HepG2 (cell line): ENCODE measurements around the gene MPZL3. TPM values are rescaled to one million over a fixed set of nuclear protein-coding genes. Genes with fewer than 3 reads are reported as not detected.

Experiments
- ARNT2 ChIP-seq: sonication (generic); formaldehyde crosslinking; IDR thresholded peaks from 2 replicates; pipeline ENCODE4 v1.8.0; 2022; ENCODE audit warnings: mild to moderate bottlenecking, low read depth, missing genetic modification reagents, moderate library complexity
- CHCHD3 ChIP-seq: sonication (generic); formaldehyde crosslinking; IDR thresholded peaks from 2 replicates; pipeline ENCODE4 v1.8.0; 2022; ENCODE audit warnings: mild to moderate bottlenecking, missing genetic modification reagents, moderate library complexity
- DMAP1 ChIP-seq: IDR thresholded peaks from 2 replicates; pipeline ENCODE4 v1.6.1; 2016
- FOXK1 ChIP-seq: sonication (generic); formaldehyde crosslinking; IDR thresholded peaks from 2 replicates; pipeline ENCODE4 v1.4.0; 2020; ENCODE audit warnings: low read depth, missing genetic modification reagents, borderline replicate concordance
- FOXO1 ChIP-seq: sonication (generic); formaldehyde crosslinking; IDR thresholded peaks from 2 replicates; pipeline ENCODE4 v1.4.0; 2020; ENCODE audit warnings: missing genetic modification reagents
- GFI1 ChIP-seq: sonication (generic); formaldehyde crosslinking; IDR thresholded peaks from 2 replicates; pipeline ENCODE4 v1.5.0; 2020; ENCODE audit warnings: missing genetic modification reagents, mild to moderate bottlenecking, borderline replicate concordance
- GLI4 ChIP-seq: sonication (generic); formaldehyde crosslinking; IDR thresholded peaks from 2 replicates; pipeline ENCODE4 v1.5.1; 2020; ENCODE audit warnings: missing genetic modification reagents, mild to moderate bottlenecking, moderate library complexity, borderline replicate concordance
- SOX13 ChIP-seq, 3 experiments: fragments of 450-650 bp in 1 of 3; sonication (generic) in 1 of 3; formaldehyde crosslinking in 1 of 3; IDR thresholded peaks in 2 of 3; conservative IDR thresholded peaks in 1 of 3; 2 replicates each; pipeline versions ENCODE4 v1.5.0 to v1.6.1; 2016 to 2020; ENCODE audit warnings: antibody characterized with exemption in 1 of 3, mild to moderate bottlenecking in 1 of 3, missing compliant biosample characterization in 1 of 3, missing genetic modification reagents in 1 of 3, moderate library complexity in 1 of 3
- TAF1 ChIP-seq: sonication (generic); formaldehyde crosslinking; IDR thresholded peaks from 2 replicates; pipeline ENCODE4 v1.4.0; 2020; ENCODE audit warnings: missing genetic modification reagents
- ZMAT3 ChIP-seq: sonication (generic); formaldehyde crosslinking; conservative IDR thresholded peaks from 2 replicates; pipeline ENCODE4 v1.7.0; 2021; ENCODE audit warnings: missing genetic modification reagents
- ZNF207 ChIP-seq: fragments of 450-650 bp; IDR thresholded peaks from 2 replicates; pipeline ENCODE4 v1.6.1; 2016; ENCODE audit warnings: antibody characterized with exemption, borderline replicate concordance
- ZNF232 ChIP-seq: sonication (generic); formaldehyde crosslinking; IDR thresholded peaks from 2 replicates; pipeline ENCODE4 v1.4.0; 2020; ENCODE audit warnings: missing genetic modification reagents, borderline replicate concordance
- ZNF33A ChIP-seq: sonication (generic); formaldehyde crosslinking; IDR thresholded peaks from 2 replicates; pipeline ENCODE4 v1.5.1; 2020; ENCODE audit warnings: missing genetic modification reagents, mild to moderate bottlenecking, moderate library complexity, borderline replicate concordance
- ZNF510 ChIP-seq: sonication (generic); formaldehyde crosslinking; IDR thresholded peaks from 2 replicates; pipeline ENCODE4 v1.4.0; 2020; ENCODE audit warnings: low read depth, mild to moderate bottlenecking, missing genetic modification reagents
- ZNF513 ChIP-seq: sonication (generic); formaldehyde crosslinking; conservative IDR thresholded peaks from 2 replicates; pipeline ENCODE4 v1.5.0; 2020; ENCODE audit warnings: missing genetic modification reagents
- ZNF530 ChIP-seq: sonication (generic); formaldehyde crosslinking; IDR thresholded peaks from 2 replicates; pipeline ENCODE4 v1.5.0; 2020; ENCODE audit warnings: low read depth, mild to moderate bottlenecking, missing genetic modification reagents
- ZNF550 ChIP-seq: sonication (generic); formaldehyde crosslinking; IDR thresholded peaks from 2 replicates; pipeline ENCODE4 v1.4.0; 2020; ENCODE audit warnings: mild to moderate bottlenecking, missing genetic modification reagents, borderline replicate concordance
- ZNF580 ChIP-seq: IDR thresholded peaks from 2 replicates; pipeline ENCODE4 v1.6.1; 2016; ENCODE audit warnings: low read depth, borderline replicate concordance
- ZNF615 ChIP-seq: sonication (generic); formaldehyde crosslinking; IDR thresholded peaks from 2 replicates; pipeline ENCODE4 v1.5.0; 2020; ENCODE audit warnings: mild to moderate bottlenecking, missing genetic modification reagents, borderline replicate concordance
- ZNF772 ChIP-seq: sonication (generic); formaldehyde crosslinking; IDR thresholded peaks from 2 replicates; pipeline ENCODE4 v1.5.0; 2020; ENCODE audit warnings: mild to moderate bottlenecking, missing genetic modification reagents
- ZNF784 ChIP-seq: sonication (generic); formaldehyde crosslinking; IDR thresholded peaks from 2 replicates; pipeline ENCODE4 v1.5.1; 2020; ENCODE audit warnings: missing genetic modification reagents, mild to moderate bottlenecking, borderline replicate concordance
- ZNF883 ChIP-seq: sonication (generic); formaldehyde crosslinking; IDR thresholded peaks from 2 replicates; pipeline ENCODE4 v1.5.1; 2020; ENCODE audit warnings: mild to moderate bottlenecking, missing genetic modification reagents; ENCODE audit errors: not compliant biosample characterization
- polyA plus RNA-seq, 8 experiments: library from polyadenylated mRNA; depleted of rRNA in 3 of 8; stranded (reverse) in 7 of 8; unstranded in 1 of 8; fragments of >200 nt; fragmentation: Illumina TruSeq in 4 of 8; extraction: Trizol in 4 of 8; gene quantifications; 2 replicates each; pipeline versions ENCODE4 v1.2.1 to v1.2.3, GENCODE V29; 2011 to 2016; ENCODE audit warnings: low read depth in 4 of 8, missing spikeins in 1 of 8, mixed read lengths in 1 of 8; ENCODE audit not compliant: insufficient read depth in 1 of 8
- total RNA-seq, 5 experiments: library from RNA; depleted of rRNA; stranded (reverse); fragments of >200 nt; fragmentation: Illumina TruSeq; extraction: Trizol; gene quantifications; 2 replicates each; pipeline ENCODE4 v1.2.3, GENCODE V29; 2016; ENCODE audit warnings: low read depth in 1 of 5
- TF ChIP-seq, protein P1 (sequence below): sonication (generic); formaldehyde crosslinking; conservative IDR thresholded peaks from 2 replicates; pipeline ENCODE4 v1.8.1; 2023; ENCODE audit warnings: missing genetic modification reagents
- TF ChIP-seq, protein P2 (sequence below): sonication (generic); formaldehyde crosslinking; IDR thresholded peaks from 2 replicates; pipeline ENCODE4 v1.5.0; 2020; ENCODE audit warnings: missing genetic modification reagents

The MPZL3 gene
- total and polyA plus RNA-seq, 2 of the 13 experiments (the other 11 are each of a cell fraction or from before 2014, with no cell fraction given), result 5.3 to 9.3 TPM

- TF ChIP-seq, protein P1, sequence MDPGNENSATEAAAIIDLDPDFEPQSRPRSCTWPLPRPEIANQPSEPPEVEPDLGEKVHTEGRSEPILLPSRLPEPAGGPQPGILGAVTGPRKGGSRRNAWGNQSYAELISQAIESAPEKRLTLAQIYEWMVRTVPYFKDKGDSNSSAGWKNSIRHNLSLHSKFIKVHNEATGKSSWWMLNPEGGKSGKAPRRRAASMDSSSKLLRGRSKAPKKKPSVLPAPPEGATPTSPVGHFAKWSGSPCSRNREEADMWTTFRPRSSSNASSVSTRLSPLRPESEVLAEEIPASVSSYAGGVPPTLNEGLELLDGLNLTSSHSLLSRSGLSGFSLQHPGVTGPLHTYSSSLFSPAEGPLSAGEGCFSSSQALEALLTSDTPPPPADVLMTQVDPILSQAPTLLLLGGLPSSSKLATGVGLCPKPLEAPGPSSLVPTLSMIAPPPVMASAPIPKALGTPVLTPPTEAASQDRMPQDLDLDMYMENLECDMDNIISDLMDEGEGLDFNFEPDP, result peak; percentile 95
- TF ChIP-seq ZNF550 (CRISPR knock-in tag) (no peak), TAF1 (CRISPR knock-in tag) (peak; percentile 71), DMAP1 (CRISPR knock-in tag) (peak; percentile 63; the same call in 1 of the 2 replicates), ZNF33A (CRISPR knock-in tag) (no peak), ARNT2 (CRISPR knock-in tag) (no peak), ZNF530 (CRISPR knock-in tag) (no peak), ZNF232 (CRISPR knock-in tag) (peak; percentile 63; the same call in 1 of the 2 replicates), ZNF772 (CRISPR knock-in tag) (0 out of 2 replicates have a peak, but pooled peaks have one; percentile 61), GFI1 (0 out of 2 replicates have a peak, but pooled peaks have one; percentile 22), FOXO1 (CRISPR knock-in tag) (peak; percentile 67), ZNF615 (CRISPR knock-in tag) (0 out of 2 replicates have a peak, but pooled peaks have one; percentile 19), ZNF513 (CRISPR knock-in tag) (no peak), SOX13 (IDR thresholded peaks at IDR 0.05) (no peak), SOX13 (CRISPR knock-in tag; conservative IDR thresholded peaks at IDR 0.05 in 1 of 2, IDR thresholded peaks at IDR 0.05 in 1 of 2) (0 out of 4 replicates have a peak, but pooled peaks of 1 of the 2 experiments have one; percentile 12), ZMAT3 (CRISPR knock-in tag) (no peak), ZNF510 (CRISPR knock-in tag) (0 out of 2 replicates have a peak, but pooled peaks have one; percentile 46), ZNF883 (CRISPR knock-in tag) (peak; percentile 75), ZNF580 (CRISPR knock-in tag) (no peak), FOXK1 (CRISPR knock-in tag) (peak; percentile 82; the same call in 1 of the 2 replicates), ZNF207 (no peak), CHCHD3 (CRISPR knock-in tag) (no peak), ZNF784 (CRISPR knock-in tag) (no peak), GLI4 (no peak)
- TF ChIP-seq, protein P2, sequence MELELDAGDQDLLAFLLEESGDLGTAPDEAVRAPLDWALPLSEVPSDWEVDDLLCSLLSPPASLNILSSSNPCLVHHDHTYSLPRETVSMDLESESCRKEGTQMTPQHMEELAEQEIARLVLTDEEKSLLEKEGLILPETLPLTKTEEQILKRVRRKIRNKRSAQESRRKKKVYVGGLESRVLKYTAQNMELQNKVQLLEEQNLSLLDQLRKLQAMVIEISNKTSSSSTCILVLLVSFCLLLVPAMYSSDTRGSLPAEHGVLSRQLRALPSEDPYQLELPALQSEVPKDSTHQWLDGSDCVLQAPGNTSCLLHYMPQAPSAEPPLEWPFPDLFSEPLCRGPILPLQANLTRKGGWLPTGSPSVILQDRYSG (CRISPR knock-in tag), result no peak
These were observed at the start of gene MPZL3 (continued) for GRCh38 chr11:118251858-118252652.
